ENCODE data around the gene CACNG3.

Gene CACNG3

GRCh38 chr16:24409045-24409444 lies 152.9 kb downstream of the CACNG3 start:
- DNase-seq = no peak
